ENCODE measurements around the gene ERRFI1. TPM values are rescaled to one million over a fixed set of nuclear protein-coding genes. Genes with fewer than 3 reads are reported as not detected.

The ERRFI1 gene
- total and polyA plus RNA-seq, 10 of the 15 experiments (the other 5 are each of a cell fraction or from before 2014, with no cell fraction given), result 0.90 to 6.5 (median 3.1) TPM

DNA sequence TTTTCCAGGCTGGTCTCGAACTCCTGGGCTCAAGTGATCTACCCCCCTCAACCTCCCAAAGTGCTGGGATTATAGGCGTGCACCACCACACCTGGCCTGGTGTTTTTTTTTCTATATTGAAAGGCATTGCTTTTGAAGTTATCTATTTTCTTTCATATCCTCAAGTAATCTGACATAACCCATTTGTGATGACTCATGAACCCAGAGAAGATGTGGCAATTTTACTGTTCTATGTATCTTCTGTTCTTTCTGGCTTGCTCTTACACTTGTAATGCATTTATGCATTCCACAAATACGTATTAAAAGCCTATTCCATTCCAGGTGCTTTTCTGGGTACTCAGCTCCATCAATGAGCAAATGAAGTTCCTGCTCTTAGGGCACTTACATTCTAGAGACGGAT is 29.9 kb upstream of the ERRFI1 start:
- CTCF ChIA-PET, result no interaction called here
- Histone ChIP-seq H4K20me1 (ENCODE audit: control insufficient read depth, insufficient read depth) (no peaks in the 10 kb centered on the region), H2AFZ (ENCODE audit: control insufficient read depth, low read depth, low read length) (no peak overlapping the region), H3K9me3 (replicated peaks; ENCODE audit: control insufficient read depth, insufficient read depth, low read length) (no peaks in the 10 kb centered on the region), H3K4me2 (ENCODE audit: control insufficient read depth, insufficient read depth) (no peak overlapping the region), H3K79me2 (ENCODE audit: control insufficient read depth, insufficient read depth, low read length) (no peaks in the 10 kb centered on the region), H3K27me3 (replicated peaks in 1 of 2; ENCODE audit: control insufficient read depth in 2 of 2, insufficient read depth in 2 of 2, low read length in 1 of 2) (no peaks in the 10 kb centered on the region), H3K36me3 (ENCODE audit: control insufficient read depth in 2 of 2, insufficient read depth in 2 of 2, low read length in 1 of 2) (no peaks in the 10 kb centered on the region), H3K9ac (ENCODE audit: control insufficient read depth, insufficient read depth, low read length) (no peak overlapping the region), H3K4me3 (no peak overlapping the region), H3K27ac (ENCODE audit: control insufficient read depth, insufficient read depth) (no peak overlapping the region), H3K4me1 (ENCODE audit: control insufficient read depth, insufficient read depth, low read length) (no peaks in the 10 kb centered on the region)
- BruUV-seq (replicated peaks), result no TSS peak
- WGBS (ENCODE audit: insufficient coverage, insufficient replicate concordance, low lambda C conversion rate, missing lambda C conversion rate), result 18% methylated on average over 4 of the region's 4 CpGs
- SMC1A ChIA-PET (ENCODE audit: uncharacterized antibody, unreplicated experiment), result no interaction called here
- ATAC-seq (no peak), DNase-seq (ENCODE audit: low read depth, low spot score) (no peak), FAIRE-seq (no peak)
- intact Hi-C loops (cut with micrococcal nuclease; ENCODE audit: unreplicated experiment), result no loop called here
- in situ Hi-C loops (cut with MboI), result no loop called here
- TF ChIP-seq SMARCA5 (IDR thresholded peaks at IDR 0.05), result no peak
- TF ChIP-seq, protein P1, sequence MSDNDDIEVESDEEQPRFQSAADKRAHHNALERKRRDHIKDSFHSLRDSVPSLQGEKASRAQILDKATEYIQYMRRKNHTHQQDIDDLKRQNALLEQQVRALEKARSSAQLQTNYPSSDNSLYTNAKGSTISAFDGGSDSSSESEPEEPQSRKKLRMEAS (IDR thresholded peaks at IDR 0.05; ENCODE audit: low read depth, low read length), result no peak
- no peak for TF ChIP-seq NFYA (IDR thresholded peaks at IDR 0.05; ENCODE audit: borderline replicate concordance, low read depth, low read length)
- no peak for TF ChIP-seq KDM1A (IDR thresholded peaks at IDR 0.05; ENCODE audit: borderline replicate concordance)
- TF ChIP-seq, protein P2, sequence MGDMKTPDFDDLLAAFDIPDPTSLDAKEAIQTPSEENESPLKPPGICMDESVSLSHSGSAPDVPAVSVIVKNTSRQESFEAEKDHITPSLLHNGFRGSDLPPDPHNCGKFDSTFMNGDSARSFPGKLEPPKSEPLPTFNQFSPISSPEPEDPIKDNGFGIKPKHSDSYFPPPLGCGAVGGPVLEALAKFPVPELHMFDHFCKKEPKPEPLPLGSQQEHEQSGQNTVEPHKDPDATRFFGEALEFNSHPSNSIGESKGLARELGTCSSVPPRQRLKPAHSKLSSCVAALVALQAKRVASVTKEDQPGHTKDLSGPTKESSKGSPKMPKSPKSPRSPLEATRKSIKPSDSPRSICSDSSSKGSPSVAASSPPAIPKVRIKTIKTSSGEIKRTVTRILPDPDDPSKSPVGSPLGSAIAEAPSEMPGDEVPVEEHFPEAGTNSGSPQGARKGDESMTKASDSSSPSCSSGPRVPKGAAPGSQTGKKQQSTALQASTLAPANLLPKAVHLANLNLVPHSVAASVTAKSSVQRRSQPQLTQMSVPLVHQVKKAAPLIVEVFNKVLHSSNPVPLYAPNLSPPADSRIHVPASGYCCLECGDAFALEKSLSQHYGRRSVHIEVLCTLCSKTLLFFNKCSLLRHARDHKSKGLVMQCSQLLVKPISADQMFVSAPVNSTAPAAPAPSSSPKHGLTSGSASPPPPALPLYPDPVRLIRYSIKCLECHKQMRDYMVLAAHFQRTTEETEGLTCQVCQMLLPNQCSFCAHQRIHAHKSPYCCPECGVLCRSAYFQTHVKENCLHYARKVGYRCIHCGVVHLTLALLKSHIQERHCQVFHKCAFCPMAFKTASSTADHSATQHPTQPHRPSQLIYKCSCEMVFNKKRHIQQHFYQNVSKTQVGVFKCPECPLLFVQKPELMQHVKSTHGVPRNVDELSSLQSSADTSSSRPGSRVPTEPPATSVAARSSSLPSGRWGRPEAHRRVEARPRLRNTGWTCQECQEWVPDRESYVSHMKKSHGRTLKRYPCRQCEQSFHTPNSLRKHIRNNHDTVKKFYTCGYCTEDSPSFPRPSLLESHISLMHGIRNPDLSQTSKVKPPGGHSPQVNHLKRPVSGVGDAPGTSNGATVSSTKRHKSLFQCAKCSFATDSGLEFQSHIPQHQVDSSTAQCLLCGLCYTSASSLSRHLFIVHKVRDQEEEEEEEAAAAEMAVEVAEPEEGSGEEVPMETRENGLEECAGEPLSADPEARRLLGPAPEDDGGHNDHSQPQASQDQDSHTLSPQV (IDR thresholded peaks at IDR 0.05), result no peak
- TF ChIP-seq SUPT20H (IDR thresholded peaks at IDR 0.05; ENCODE audit: borderline replicate concordance, control insufficient read depth, low read depth, low read length), result no peak
- TF ChIP-seq, protein P3, sequence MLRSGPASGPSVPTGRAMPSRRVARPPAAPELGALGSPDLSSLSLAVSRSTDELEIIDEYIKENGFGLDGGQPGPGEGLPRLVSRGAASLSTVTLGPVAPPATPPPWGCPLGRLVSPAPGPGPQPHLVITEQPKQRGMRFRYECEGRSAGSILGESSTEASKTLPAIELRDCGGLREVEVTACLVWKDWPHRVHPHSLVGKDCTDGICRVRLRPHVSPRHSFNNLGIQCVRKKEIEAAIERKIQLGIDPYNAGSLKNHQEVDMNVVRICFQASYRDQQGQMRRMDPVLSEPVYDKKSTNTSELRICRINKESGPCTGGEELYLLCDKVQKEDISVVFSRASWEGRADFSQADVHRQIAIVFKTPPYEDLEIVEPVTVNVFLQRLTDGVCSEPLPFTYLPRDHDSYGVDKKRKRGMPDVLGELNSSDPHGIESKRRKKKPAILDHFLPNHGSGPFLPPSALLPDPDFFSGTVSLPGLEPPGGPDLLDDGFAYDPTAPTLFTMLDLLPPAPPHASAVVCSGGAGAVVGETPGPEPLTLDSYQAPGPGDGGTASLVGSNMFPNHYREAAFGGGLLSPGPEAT (IDR thresholded peaks at IDR 0.05; ENCODE audit: low read depth), result no peak
- no peak for TF ChIP-seq BCL11A (IDR thresholded peaks at IDR 0.05; ENCODE audit: low read depth, low read length)
- RAD21 ChIA-PET (ENCODE audit: unreplicated experiment), result no interaction called here
- POLR2A ChIA-PET, result interaction anchor here (0.7 kb wide), 1 partner anchor 7 kb away, joined by 6 read pairs; no protein-coding TSS in a partner anchor

Data from GM12878 (cell line).